GM21367 (cell line): ENCODE results near the gene PAK5.

Source experiments
- ATAC-seq: cut with Tn5 transposase; IDR thresholded peaks from one replicate; pipeline ENCODE4 v1.9.1; 2021; ENCODE audit not compliant: unreplicated experiment

The PAK5 gene

GRCh38 chr20:9792674-9793073 is 46.2 kb downstream of the PAK5 start:
- ATAC-seq, result no peak

- ATAC-seq, result no peak
These were observed 49.7 kb downstream of the PAK5 start for GRCh38 chr20:9789131-9789530.

- no peak for ATAC-seq
These were observed 63.7 kb downstream of the PAK5 start for GRCh38 chr20:9775176-9775575.

- no peak for ATAC-seq
These were observed 68.9 kb downstream of the PAK5 start for GRCh38 chr20:9769954-9770353.

GRCh38 chr20:9761476-9761875 is 77.4 kb downstream of the PAK5 start:
- ATAC-seq, result no peak

- no peak for ATAC-seq
These were observed 79.5 kb downstream of the PAK5 start for GRCh38 chr20:9759392-9759791.

GRCh38 chr20:9758752-9759151 is 80.1 kb downstream of the PAK5 start:
- no peak for ATAC-seq

GRCh38 chr20:9756660-9757059 is 82.2 kb downstream of the PAK5 start:
- no peak for ATAC-seq

- ATAC-seq, result no peak
These were observed 83.6 kb downstream of the PAK5 start for GRCh38 chr20:9755301-9755700.

GRCh38 chr20:9744551-9744950 is 94.3 kb downstream of the PAK5 start:
- no peak for ATAC-seq

- no peak for ATAC-seq
These were observed 95.0 kb downstream of the PAK5 start for GRCh38 chr20:9743871-9744270.

GRCh38 chr20:9742821-9743220 is 96.1 kb downstream of the PAK5 start:
- ATAC-seq, result no peak

- no peak for ATAC-seq
These were observed 96.9 kb downstream of the PAK5 start for GRCh38 chr20:9741996-9742395.

- ATAC-seq, result no peak
These were observed 98.4 kb downstream of the PAK5 start for GRCh38 chr20:9740486-9740885.

GRCh38 chr20:9739991-9740390 is 98.9 kb downstream of the PAK5 start:
- ATAC-seq, result no peak

GRCh38 chr20:9736373-9736772 is 102.5 kb downstream of the PAK5 start:
- no peak for ATAC-seq

- ATAC-seq, result no peak
These were observed 115.2 kb downstream of the PAK5 start for GRCh38 chr20:9723501-9724202.

- no peak for ATAC-seq
These were observed 127.0 kb downstream of the PAK5 start for GRCh38 chr20:9711872-9712271.

GRCh38 chr20:9710685-9711084 is 128.2 kb downstream of the PAK5 start:
- ATAC-seq, result no peak

GRCh38 chr20:9705722-9706476 is 133.0 kb downstream of the PAK5 start:
- no peak for ATAC-seq

- no peak for ATAC-seq
These were observed 139.7 kb downstream of the PAK5 start for GRCh38 chr20:9699181-9699580.

- no peak for ATAC-seq
These were observed 149.8 kb downstream of the PAK5 start for GRCh38 chr20:9689041-9689440.

- no peak for ATAC-seq
These were observed 152.0 kb downstream of the PAK5 start for GRCh38 chr20:9686866-9687265.
